HUES64 (cell line): Measurements from ENCODE around the gene ACADVL.
A peak's percentile ranks its signal among the peaks of the same experiment; 100 is the strongest.

ENCODE experiments used
- H3K27ac ChIP-seq: 2 replicates; pipeline ENCODE4 v1.7.0; 2013; ENCODE audit warnings: low read depth, low read length, inconsistent platforms
- H3K27me3 ChIP-seq: 2 replicates; pipeline ENCODE4 v1.6.1; 2013; ENCODE audit warnings: mild to moderate bottlenecking, low read length; ENCODE audit not compliant: insufficient read depth
- H3K36me3 ChIP-seq: 2 replicates; pipeline ENCODE4 v1.6.1; 2013; ENCODE audit warnings: mild to moderate bottlenecking, low read length; ENCODE audit not compliant: insufficient read depth
- H3K4me1 ChIP-seq: 2 replicates; pipeline ENCODE4 v1.6.1; 2013; ENCODE audit warnings: mild to moderate bottlenecking, low read length, moderate library complexity; ENCODE audit not compliant: insufficient read depth
- H3K4me3 ChIP-seq: 2 replicates; pipeline ENCODE4 v1.5.1; 2013; ENCODE audit warnings: mild to moderate bottlenecking, low read length, moderate library complexity
- H3K9ac ChIP-seq: 2 replicates; pipeline ENCODE4 v1.6.1; 2013; ENCODE audit warnings: mild to moderate bottlenecking, low read depth, low read length
- H3K9me3 ChIP-seq: 2 replicates; pipeline ENCODE4 v1.6.1; 2013; ENCODE audit warnings: low read depth, low read length; ENCODE audit not compliant: insufficient read depth
- WGBS: fragments of 150-250, 120-280 bp; methylation state at CpG from one replicate; pipeline ENCODE4 v1.1.7; 2013; ENCODE audit warnings: missing lambda C conversion rate; 5-methylcytosine and 5-hydroxymethylcytosine counted together

Gene ACADVL

DNA sequence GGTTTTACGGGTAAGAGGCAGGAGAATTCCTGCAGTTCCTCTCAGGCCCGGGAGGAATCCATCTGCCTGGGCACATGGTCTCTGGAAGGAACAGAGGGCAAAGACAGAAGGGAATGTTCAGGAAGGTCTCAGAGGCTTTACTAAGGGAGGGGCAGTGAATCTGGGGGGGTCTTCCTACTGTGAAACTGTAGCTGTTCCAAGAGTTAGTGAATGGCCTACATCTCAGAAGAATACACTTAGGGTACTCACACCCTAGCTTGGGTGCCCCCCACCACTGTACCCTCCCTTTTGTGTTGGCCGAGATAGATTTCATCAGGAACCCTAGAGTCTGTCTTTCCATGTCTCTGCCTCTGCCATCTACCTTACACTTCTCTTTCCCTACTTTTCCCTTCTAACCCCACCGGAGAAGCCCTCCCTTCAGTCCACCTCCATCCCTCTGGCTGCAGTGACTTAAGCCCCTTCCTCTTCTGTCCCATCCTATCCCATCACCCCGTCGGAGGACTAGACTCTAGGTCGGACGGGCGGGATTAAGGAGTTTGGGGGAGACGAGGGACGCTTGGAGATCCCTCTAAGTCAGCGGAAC, 418 bp upstream of the ACADVL start:
- Histone ChIP-seq H3K4me1 (peaks cover 21% of the 10 kb centered on the region; the same call in 1 of the 2 replicates), H3K9ac (peak overlapping the region; percentile 90; the same call in 1 of the 2 replicates), H3K9me3 (no peaks in the 10 kb centered on the region), H3K27me3 (no peaks in the 10 kb centered on the region), H3K36me3 (peaks cover 33% of the 10 kb centered on the region), H3K27ac (no peak overlapping the region), H3K4me3 (peak overlapping the region; percentile 81)
- 26% methylated on average over 12 of the region's 12 CpGs for WGBS

DNA sequence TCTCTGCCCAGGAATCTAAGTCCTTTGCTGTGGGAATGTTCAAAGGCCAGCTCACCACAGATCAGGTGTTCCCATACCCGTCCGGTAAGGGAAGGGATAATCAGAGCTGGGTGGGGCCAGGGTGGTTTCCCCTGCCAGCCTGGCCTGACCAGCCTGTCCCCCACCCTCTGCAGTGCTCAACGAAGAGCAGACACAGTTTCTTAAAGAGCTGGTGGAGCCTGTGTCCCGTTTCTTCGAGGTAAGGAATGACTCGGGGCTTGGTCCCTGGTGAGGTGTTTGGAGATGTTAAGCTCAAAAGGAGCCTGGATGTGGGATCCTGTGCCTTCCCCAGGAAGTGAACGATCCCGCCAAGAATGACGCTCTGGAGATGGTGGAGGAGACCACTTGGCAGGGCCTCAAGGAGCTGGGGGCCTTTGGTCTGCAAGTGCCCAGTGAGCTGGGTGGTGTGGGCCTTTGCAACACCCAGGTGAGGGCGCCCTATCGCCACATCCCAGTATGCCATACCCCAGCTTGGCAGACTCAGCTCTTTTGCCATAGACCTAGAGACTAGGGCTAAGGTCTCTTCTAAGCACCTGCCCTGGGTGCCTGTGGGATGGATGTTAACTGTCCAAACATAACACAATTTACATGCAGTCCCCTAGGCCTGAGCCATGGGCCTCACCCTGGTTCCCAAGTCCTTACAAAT, 997 bp downstream of the ACADVL start:
- peak overlapping the region; percentile 81 for H3K4me3 ChIP-seq
- no peaks in the 10 kb centered on the region for H3K9me3 ChIP-seq
- 50% methylated on average over 11 of the region's 11 CpGs for WGBS
- no peaks in the 10 kb centered on the region for H3K27me3 ChIP-seq
- peaks cover 21% of the 10 kb centered on the region; the same call in 1 of the 2 replicates for H3K4me1 ChIP-seq
- H3K27ac ChIP-seq, result peak overlapping the region; percentile 78
- peak overlapping the region; percentile 90 for H3K9ac ChIP-seq
- H3K36me3 ChIP-seq, result peaks cover 46% of the 10 kb centered on the region

GRCh38 chr17:7221278-7222092, 1.7 kb downstream of the ACADVL start:
- Histone ChIP-seq H3K27ac (peak overlapping the region; percentile 5; the same call in 1 of the 2 replicates), H3K9ac (no peak overlapping the region), H3K4me1 (peaks cover 21% of the 10 kb centered on the region; the same call in 1 of the 2 replicates), H3K27me3 (no peaks in the 10 kb centered on the region), H3K9me3 (no peaks in the 10 kb centered on the region), H3K4me3 (peak overlapping the region; percentile 81; the same call in 1 of the 2 replicates), H3K36me3 (peaks cover 54% of the 10 kb centered on the region)
- 97% methylated on average over 10 of the region's 10 CpGs for WGBS

DNA sequence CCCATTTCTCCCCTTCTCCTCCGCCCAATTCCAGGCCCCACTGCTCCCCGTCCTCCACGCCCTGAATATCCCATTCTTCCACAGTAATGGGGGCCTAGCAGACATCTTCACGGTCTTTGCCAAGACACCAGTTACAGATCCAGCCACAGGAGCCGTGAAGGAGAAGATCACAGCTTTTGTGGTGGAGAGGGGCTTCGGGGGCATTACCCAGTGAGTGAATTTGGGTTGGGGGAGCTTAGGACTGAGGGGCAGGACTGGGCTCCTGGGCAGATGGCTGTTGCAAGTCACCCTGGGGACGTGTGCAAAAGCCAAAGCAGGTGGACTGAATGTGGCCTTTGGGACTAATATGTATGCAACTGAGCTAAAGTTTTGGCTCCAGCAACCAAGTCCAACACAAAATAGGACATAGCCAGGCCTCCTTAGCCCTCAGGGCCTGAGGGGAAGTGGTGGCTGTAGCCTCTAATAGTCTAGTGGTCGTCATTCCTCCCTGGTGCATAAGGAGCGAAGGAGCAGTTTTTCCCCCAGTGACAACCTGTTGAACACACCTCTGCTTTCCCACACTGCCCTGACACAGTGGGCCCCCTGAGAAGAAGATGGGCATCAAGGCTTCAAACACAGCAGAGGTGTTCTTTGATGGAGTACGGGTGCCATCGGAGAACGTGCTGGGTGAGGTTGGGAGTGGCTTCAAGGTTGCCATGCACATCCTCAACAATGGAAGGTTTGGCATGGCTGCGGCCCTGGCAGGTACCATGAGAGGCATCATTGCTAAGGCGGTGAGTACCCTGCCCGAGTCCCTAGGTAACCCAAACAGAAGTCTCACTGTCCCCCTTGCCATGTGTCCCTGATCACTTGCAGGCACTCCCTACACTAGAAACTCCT, 2.6 kb downstream of the ACADVL start:
- Histone ChIP-seq H3K27me3 (no peaks in the 10 kb centered on the region), H3K9me3 (no peaks in the 10 kb centered on the region), H3K4me3 (no peak overlapping the region), H3K36me3 (peaks cover 62% of the 10 kb centered on the region), H3K4me1 (peaks cover 21% of the 10 kb centered on the region; the same call in 1 of the 2 replicates), H3K9ac (no peak overlapping the region), H3K27ac (no peak overlapping the region)
- WGBS, result 94% methylated on average over 15 of the region's 15 CpGs

DNA sequence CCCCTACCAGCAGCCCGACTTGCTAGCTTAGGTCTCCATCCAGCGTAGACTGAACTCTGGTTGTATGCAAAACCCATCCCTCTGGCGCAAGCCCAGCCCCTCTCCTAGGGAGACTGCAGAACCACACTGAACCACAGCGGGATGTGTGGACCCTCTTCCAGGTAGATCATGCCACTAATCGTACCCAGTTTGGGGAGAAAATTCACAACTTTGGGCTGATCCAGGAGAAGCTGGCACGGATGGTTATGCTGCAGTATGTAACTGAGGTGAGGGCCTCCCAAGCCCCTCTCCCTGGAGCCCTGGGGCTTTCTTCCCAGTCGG, 3.2 kb downstream of the ACADVL start:
- WGBS, result 93% methylated on average over 7 of the region's 7 CpGs
- Histone ChIP-seq H3K27me3 (no peaks in the 10 kb centered on the region), H3K36me3 (peaks cover 68% of the 10 kb centered on the region), H3K4me1 (peaks cover 18% of the 10 kb centered on the region; the same call in 1 of the 2 replicates), H3K27ac (no peak overlapping the region), H3K9me3 (no peaks in the 10 kb centered on the region), H3K4me3 (no peak overlapping the region), H3K9ac (no peak overlapping the region)

- 95% methylated on average over 4 of the region's 4 CpGs for WGBS
- Histone ChIP-seq H3K27ac (no peak overlapping the region), H3K9ac (no peak overlapping the region), H3K4me3 (no peak overlapping the region), H3K9me3 (no peaks in the 10 kb centered on the region), H3K27me3 (no peaks in the 10 kb centered on the region), H3K36me3 (peaks cover 72% of the 10 kb centered on the region), H3K4me1 (peaks cover 13% of the 10 kb centered on the region; the same call in 1 of the 2 replicates)
Measured at GRCh38 chr17:7223375-7223774, 3.6 kb downstream of the ACADVL start.

DNA sequence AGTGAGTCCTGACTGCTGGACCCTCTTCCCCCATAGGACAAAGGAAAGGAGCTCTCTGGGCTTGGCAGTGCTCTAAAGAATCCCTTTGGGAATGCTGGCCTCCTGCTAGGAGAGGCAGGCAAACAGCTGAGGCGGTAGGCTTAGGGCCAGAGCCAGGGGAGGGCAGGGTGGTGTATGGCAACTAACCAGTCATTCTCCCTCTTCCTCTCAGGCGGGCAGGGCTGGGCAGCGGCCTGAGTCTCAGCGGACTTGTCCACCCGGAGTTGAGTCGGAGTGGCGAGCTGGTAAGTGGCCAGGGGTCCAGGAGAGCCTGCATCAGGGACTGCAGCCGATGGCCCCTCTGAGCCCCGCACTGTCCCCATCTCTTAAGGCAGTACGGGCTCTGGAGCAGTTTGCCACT, 4.4 kb downstream of the ACADVL start:
- no peaks in the 10 kb centered on the region for H3K9me3 ChIP-seq
- 92% methylated on average over 10 of the region's 10 CpGs for WGBS
- H3K27ac ChIP-seq, result peak overlapping the region; percentile 39; the same call in 1 of the 2 replicates
- no peak overlapping the region for H3K9ac ChIP-seq
- H3K27me3 ChIP-seq, result no peaks in the 10 kb centered on the region
- H3K4me3 ChIP-seq, result no peak overlapping the region
- H3K36me3 ChIP-seq, result peaks cover 80% of the 10 kb centered on the region
- H3K4me1 ChIP-seq, result peaks cover 11% of the 10 kb centered on the region; the same call in 1 of the 2 replicates

- H3K36me3 ChIP-seq, result peaks cover 85% of the 10 kb centered on the region
- WGBS, result 84% methylated on average over 15 of the region's 15 CpGs
- H3K4me3 ChIP-seq, result no peak overlapping the region
- no peaks in the 10 kb centered on the region for H3K27me3 ChIP-seq
- H3K9me3 ChIP-seq, result no peaks in the 10 kb centered on the region
- H3K4me1 ChIP-seq, result peaks cover 6% of the 10 kb centered on the region; the same call in 1 of the 2 replicates
- H3K27ac ChIP-seq, result no peak overlapping the region
- no peak overlapping the region for H3K9ac ChIP-seq
Measured at GRCh38 chr17:7224661-7225111, 4.9 kb downstream of the ACADVL start.

DNA sequence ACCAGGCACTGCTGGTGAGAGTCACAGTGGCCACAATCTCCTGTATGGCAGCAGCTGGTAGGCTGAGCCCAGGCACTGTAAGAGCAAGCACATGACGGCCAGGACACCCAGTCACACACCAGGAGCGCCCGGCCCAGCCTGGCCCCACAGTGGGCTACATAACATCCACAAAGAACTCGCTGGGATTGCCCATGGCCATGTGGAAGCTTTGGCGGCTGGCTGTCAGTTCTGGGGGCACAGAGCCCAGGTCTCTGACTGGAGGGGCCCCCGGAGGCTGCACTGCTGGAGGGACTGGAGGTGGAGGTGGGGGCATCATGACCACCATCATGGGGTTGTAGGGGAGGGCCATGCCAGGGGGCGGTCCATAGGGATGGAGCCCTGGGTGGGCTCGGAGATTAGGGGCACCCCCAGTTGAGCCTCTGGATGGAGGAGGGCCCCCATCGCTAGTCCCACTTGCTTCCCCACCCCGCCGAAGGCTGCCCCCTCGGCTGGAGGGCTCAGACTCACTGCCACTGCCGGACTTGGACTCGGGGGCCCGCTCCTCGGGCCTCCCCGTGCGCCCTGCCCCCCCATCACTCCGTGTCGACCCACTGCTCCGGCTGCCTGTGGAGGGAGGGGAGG, 6.1 kb downstream of the ACADVL start:
- Histone ChIP-seq H3K4me3 (no peak overlapping the region), H3K27me3 (no peaks in the 10 kb centered on the region), H3K36me3 (peaks cover 95% of the 10 kb centered on the region), H3K9me3 (no peaks in the 10 kb centered on the region), H3K9ac (no peak overlapping the region), H3K4me1 (peaks cover 3% of the 10 kb centered on the region; the same call in 1 of the 2 replicates), H3K27ac (no peak overlapping the region)
- 91% methylated on average over 20 of the region's 21 CpGs for WGBS
